GM11168 (cell line): ENCODE data around the gene HGS.

Experiments
- in situ Hi-C: fragments of 300-500 bp; cut with MboI; formaldehyde crosslinking; loops from one replicate; pipeline ENCODE4 v1.12.0; 2022; ENCODE audit warnings: low sequenced_read_pairs; ENCODE audit not compliant: unreplicated experiment

Gene HGS

DNA sequence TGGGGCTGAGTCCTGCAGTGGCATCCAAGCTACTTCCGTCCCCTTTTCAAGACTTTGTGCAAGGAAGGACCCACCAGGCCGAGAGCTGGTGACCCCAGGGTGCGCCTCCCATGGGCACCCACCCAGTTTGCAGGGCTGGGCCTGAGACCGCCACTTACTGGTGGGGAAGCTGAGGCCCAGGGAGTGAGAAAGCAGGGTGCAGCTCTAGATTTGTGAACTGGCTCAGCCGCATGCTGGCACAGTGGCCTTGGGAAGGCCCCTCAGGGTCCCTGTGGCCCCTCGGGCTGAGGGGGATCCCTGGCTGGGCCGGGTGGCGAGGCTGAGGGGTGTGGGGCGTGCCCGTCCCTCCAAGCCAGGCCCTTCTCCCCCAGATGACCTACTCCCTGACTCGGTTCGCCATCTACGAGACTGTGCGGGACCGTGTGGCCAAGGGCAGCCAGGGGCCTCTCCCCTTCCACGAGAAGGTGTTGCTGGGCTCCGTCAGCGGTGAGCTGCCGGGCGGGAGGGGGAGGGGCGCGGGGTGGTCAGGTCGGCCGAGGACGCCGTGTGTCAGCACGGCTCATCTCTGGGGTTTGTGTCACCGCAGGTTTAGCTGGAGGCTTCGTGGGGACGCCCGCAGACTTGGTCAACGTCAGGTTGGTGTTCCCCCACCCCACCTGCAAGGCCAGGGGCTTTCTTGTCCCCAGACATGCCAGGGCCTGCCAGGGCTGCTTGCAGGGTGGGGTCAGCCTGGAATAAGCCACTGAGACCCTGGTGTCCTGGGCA, 31.5 kb downstream of the HGS start:
- in situ Hi-C loops = no loop called here

DNA sequence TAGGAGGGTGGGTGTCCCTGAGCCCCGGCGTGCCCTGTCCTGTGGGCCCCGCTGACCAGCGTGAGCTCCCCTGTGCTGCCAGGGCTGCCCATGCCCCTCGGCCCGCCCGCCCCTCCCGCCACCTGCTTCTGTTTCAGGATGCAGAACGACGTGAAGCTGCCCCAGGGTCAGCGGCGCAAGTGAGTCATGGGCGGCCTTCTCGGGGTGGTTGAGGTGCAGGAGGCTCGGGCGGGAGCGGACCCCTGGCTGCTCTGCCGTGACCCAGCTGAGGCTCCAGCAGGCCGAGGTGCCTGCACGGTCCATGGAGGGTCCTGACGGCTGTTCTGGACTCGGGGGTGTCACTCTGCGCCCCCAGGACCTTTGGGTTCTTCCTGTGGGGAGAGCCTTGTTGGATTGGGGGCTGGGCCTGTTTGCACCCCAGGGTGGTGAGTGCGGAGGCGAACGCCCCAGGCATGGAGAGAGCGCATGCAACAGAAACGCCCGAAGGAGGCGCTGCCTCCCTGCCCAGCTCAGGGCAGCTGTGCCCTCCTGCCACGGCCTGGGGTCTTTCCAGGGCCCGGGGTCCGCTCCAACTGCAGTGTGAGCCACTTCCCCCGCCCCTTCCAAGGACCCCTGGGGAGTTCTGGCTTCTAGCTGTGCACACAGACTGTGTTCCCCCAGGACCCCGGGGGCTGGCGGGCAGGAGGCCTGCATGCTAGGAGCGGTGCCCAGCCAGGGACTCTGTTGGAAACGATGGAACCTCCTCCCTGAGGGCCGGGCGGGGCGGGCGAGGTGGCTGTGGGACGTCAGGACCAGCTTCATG, 32.3 kb downstream of the HGS start:
- in situ Hi-C loops = no loop called here

DNA sequence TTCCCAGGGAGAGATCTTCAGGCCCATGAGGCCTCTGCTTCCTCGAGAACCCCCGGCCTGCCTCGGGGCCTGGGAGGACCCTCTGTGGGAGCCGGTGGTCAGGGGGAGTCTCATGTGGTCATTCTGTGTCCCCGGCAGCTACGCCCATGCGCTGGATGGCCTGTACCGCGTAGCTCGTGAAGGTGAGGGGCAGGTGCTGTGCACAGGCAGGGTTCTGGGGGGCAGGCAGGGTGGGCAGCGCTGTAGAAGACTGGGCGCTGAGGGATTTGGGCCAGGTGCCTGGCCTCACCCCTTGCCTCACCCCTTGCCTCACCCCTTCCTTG, 32.8 kb downstream of the HGS start:
- in situ Hi-C loops = no loop called here

GRCh38 chr17:81717049-81717765, 33.4 kb downstream of the HGS start:
- in situ Hi-C loops = no loop called here

- in situ Hi-C loops = no loop called here
These were observed 33.9 kb downstream of the HGS start for GRCh38 chr17:81717766-81718089.

DNA sequence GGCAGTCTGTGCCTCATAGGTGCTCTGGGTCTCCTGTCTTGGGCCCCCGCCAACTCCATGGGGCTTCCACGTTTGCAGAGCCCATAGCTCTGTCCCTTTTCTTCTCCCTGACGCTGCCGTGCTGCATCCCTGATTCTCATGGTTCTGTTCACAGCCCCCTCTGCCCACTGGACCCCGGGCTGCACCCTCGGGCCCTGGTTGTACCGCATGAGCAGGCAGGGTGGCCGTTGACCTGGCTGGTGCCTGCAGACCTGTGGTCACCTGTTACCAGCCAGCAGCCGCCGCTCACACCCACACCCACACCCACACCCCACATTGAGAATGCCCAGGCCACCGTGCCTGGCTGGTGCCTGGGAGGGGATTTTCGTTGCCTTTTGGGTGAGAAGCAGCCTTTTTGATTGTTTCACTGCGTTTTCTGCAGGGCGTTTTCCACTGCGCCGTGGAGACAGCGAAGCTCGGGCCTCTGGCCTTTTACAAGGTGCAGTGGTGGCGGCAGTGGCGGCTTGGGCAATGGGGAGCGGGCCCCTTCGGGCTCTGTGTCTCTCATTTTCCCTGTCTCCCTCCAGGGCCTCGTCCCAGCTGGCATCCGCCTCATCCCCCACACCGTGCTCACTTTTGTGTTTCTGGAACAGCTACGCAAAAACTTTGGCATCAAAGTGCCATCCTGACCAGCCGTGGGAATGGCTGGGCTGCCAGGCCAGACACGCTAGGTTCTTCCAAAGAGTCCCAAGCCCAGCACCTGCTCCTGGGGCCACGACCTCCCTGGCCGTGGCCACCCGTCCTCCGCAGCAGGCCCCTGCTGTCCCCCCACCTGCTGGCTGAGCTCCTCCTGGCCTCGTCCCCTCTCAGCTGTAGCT, 35.8 kb downstream of the HGS start:
- in situ Hi-C loops = no loop called here

GRCh38 chr17:81720267-81721071, 36.7 kb downstream of the HGS start:
- in situ Hi-C loops = no loop called here

DNA sequence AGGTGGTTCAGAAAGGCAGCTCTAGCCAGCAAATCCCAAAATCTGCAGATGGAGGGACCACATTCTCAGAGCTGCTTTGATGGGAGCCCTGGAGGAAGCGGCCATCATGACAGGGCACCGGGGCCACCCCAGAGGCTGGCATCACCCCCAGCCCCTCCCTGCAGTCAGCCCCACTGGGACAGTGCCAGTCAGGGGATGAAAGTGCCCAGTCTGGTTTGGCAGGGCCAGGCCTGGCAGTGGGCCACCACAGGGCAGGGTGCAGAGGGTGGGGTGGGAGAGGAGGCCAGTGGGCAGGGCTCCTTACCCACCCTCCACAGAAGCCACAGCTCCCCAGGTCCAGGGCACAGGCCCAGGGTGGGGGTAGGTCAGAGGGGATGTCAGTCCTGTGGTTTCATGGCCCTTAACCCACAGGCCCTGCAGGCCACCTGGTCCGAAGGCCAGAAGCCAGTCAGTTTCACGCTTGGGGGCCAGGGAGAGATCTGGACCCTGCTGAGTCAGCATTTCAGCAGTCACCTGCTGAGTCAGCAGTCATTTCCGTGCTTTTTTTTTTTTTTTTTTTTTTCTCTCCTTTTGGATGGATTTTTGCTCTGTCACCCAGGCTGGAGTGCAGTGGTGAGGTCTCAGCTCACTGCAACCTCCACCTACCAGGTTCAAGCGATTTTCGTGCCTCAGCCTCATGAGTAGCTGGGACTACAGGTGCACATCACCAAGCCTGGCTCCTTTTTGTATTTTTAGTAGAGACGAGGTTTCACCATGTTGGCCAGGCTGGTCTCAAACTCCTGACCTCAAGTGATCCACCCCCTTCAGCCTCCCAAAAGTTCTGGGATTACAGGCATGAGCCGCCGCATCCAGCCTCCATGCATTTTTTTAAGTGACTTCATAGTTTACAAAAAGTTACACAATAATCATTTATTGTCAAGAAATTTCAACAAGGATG, 38.6 kb downstream of the HGS start:
- in situ Hi-C loops = no loop called here

DNA sequence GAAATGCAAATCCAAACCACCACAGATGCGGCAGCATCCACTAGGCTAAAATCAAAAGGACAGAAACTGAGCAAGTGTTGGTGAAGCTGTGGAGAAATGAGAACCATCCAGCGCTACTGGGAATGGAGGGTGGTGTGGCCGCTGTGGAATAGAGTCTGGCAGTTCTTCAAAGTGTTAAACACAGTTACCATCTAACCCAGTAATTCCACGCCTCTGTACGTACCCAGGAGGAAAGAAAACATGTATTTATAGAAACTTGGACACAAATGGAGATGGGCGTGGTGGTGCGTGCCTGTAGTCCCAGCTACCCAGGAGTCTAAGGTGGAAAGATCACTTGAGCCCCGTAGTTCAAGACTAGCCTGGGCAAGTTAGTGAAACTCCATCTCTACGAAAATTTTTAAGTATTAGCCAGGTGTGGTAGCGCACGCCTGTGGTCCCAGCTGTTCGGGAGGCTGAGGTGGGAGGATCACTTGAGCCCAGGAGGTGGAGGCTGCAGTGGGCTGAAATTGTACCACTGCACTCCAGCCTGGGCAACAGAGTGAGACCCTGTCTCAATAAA, 39.9 kb downstream of the HGS start:
- in situ Hi-C loops = no loop called here

DNA sequence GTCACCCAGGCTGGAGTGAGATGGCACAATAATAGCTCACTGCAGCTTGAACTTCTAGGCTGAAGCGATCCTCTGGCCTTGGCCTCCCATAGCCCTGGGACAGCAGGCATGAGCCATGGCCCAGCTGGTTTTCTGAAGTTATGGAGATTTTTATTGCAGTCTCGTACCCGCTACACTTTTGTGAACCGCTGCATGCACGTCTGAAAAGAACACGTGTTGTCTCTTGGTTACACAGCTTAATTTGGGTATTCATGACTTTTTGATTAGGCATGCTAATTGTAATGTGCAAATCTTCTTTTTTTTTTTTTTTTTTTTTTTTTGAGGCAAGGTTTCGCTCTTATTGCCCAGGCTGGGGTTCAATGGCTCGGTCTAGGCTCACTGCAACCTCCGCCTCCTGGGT, 41.6 kb downstream of the HGS start:
- in situ Hi-C loops = loop anchor here (25.0 kb wide), 1 partner anchor 112 kb away; the partner anchor contains the start of genes MCRIP1 and PPP1R27

DNA sequence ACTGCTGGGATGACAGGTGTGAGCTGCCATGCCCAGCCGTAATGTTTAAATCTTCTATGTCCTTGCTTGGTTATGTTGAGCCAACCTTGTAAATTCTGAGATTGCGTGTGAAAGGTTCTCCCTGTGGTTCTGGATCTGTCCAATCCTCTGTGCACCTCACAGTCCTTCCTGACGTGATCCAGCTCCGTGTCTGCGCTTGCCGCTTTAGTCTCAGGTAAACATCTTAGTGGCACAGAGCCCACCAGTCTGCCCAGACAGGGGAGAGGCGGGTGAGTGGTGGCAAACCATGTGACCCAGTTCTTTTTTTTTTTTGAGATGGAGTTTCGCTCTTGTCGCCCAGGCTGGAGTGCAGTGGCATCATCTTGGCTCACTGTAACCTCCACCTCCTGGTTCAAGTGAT, 42.2 kb downstream of the HGS start:
- in situ Hi-C loops = loop anchor here (25.0 kb wide), 1 partner anchor 111 kb away; the partner anchor contains the start of genes MCRIP1 and PPP1R27

DNA sequence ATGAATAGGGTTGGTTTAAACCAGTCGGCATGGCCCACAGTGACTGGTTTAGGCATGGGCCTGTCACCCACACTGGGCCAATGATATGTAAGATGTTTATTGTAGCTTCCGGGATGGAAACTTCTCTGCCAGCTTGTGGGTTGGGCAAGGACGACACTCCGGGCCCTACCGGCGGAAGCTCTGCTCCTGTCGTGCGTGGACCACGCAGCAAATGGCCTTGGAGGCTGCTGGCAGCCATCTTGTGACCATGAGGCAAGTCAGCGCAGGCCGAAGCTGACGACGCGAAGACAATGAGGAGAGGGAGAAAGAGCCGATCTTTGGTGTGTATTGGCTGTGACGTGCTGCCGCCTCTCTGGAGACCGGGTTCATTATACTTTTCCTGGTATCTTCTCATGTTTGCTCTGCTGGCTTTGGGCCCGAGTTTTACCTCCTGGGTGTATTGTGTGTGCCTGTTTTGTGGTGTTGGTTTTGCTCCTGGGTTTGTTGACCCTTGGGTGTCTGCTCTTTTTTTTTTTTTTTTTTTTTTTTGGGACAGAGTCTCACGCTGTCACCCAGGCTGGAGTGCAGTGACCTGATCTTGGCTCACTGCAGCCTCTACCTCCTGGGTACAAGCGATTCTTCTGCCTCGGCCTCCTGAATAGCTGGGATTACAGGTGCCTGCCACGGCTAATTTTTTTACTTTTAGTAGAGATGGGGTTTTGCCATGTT, 43.7 kb downstream of the HGS start:
- in situ Hi-C loops = loop anchor here (25.0 kb wide), 1 partner anchor 110 kb away; the partner anchor contains the start of genes MCRIP1 and PPP1R27

DNA sequence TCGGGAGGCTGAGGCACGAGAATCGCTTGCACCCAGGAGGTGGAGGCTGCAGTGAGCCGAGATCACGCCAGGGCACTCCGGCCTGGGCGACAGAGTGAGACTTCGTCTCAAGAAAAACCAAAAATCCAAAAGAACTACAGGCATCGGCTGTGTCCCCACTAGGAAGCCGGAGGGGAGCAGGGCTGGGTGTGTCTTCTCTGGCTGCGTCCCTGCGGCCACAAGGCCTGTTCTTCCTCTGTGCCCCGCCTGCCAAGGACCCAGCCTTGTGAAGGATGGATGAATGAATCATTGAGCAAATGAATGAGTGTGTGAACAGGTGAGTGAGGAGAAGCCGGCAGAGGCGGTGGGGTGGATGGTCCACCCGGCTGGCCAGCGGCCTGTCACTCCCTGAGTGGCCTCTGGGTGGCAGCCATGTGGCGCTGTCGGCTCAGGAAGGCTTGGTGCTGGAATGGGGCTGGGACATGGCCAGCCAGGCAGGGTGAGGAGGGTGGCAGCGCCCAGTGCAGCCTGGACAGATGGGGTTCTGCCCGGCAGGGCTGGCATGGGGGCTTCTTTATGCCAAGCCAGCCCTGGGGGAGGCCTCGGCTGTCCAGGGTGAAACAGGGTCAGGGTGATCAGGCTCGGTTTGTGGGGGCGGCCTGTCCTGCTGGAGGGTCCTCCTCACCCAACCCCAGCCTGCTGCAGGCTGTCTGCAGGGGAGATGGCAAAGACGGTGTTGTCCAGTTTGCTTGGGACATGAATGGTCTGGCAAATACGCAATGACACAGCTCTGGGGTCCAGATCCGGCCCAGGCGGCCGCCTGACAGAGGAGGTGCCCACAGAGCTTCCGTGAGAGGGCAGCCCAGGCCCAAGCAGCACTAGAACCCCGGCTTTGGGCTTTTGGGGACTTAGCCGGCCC, 49.9 kb downstream of the HGS start:
- in situ Hi-C loops = loop anchor here (25.0 kb wide), 1 partner anchor 104 kb away; the partner anchor contains the start of genes MCRIP1 and PPP1R27

GRCh38 chr17:81734405-81735263, 50.8 kb downstream of the HGS start:
- in situ Hi-C loops = loop anchor here (25.0 kb wide), 1 partner anchor 103 kb away; the partner anchor contains the start of genes MCRIP1 and PPP1R27
